Activated CD4-positive, alpha-beta T cell treated with anti-CD3 and anti-CD28 coated beads for 1 hour (primary cell): ENCODE results near the gene RTKN2.
A peak's percentile ranks its signal among the peaks of the same experiment; 100 is the strongest.
"Not testable (repeated sequence)": the region's sequence is repeated elsewhere in the genome, so short reads cannot be mapped to it uniquely, and the experiment has no call there.

Experiments
- DNase-seq: peaks from one replicate; pipeline ENCODE4 v3.0.0-alpha.2; 2020

Gene RTKN2

GRCh38 chr10:62268399-62269114 lies at the start of gene RTKN2:
Gene RTKN2 (minus strand): TSS chr10:62268844. CDS start chr10:62268610, 234 bp downstream.
- DNase-seq, result peak; percentile 44

GRCh38 chr10:62317257-62317656 lies 48.6 kb upstream of the RTKN2 start:
- DNase-seq, result no peak

GRCh38 chr10:62309254-62309653 lies 40.6 kb upstream of the RTKN2 start:
- DNase-seq, result no peak

DNA sequence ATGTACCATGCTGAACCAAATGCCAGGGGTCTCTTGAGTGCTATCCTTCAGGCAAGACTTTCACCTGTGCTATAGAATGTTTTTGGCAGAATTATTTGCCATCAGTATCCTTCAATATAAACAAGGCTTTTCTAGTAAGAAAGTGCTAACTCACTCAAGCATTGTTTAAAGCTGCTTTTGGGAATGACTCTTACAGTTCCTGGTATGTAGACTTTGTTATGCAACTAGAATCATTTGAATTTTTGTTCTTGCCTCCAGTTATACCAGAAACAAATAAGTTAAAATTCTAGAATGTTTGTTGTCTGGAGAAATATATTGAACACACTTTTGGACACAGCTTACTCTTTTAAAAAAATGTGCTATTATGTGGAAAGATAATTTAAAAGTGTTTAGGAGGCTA lies 39.5 kb upstream of the RTKN2 start:
- no peak for DNase-seq

DNA sequence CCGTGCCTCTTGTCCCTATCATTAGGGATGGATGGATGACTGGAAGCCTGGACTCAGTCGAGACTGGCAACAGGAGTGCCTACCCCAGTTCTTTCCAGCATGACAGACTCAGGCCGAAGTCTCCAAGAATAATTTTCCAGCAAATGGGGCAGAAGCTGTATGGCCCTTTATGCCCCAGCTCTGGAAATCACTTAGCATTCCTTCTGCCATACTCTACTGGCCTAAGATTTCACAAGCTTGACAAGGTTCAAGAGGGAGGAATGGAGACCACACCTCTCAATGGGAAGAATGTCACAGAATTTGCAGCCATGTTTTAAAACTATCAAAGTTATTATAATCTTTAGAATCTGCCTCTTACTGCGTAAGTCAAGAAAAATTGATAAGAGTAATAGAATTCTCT lies 39.0 kb upstream of the RTKN2 start:
- DNase-seq, result no peak

GRCh38 chr10:62306663-62307062 lies 38.0 kb upstream of the RTKN2 start:
- no peak for DNase-seq

- no peak for DNase-seq
Measured at GRCh38 chr10:62305813-62306212, 37.2 kb upstream of the RTKN2 start.

DNA sequence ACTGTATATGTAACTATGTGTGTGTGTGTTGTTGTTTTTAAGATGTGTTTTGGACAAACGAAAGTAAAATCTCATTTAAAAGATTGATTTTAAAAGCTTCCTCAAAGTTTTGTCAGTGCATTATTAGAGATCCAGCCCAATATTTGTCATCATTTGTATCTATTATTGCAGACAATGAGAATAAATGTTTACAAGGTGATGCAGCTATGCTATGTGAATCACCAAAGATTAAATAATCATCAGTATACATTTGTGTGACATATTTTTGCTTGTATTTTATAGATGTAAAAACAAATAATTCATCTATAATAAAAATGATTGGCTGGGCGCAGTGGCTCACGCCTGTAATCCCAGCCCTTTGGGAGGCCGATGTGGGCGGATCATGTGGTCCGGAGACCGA lies 35.3 kb upstream of the RTKN2 start:
- no peak for DNase-seq

DNA sequence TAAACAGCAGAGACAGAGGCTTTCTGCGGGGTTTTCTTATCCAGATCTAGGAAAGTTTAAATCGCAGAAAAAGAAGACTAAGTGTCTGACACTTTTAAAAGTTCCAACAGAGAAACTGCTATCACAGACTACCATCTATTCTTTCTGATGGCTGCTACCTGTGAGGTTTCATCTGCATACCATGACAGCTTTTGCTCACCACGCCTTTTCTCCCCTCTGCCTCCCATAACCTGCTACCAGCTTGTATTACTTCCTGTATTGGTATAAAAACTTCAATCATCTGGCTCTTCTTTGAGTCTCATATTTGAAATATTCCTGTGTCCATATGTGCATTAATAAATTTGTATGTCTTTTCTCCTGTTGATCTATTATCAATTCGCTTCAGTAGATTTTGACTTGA lies 34.1 kb upstream of the RTKN2 start:
- DNase-seq, result no peak

DNA sequence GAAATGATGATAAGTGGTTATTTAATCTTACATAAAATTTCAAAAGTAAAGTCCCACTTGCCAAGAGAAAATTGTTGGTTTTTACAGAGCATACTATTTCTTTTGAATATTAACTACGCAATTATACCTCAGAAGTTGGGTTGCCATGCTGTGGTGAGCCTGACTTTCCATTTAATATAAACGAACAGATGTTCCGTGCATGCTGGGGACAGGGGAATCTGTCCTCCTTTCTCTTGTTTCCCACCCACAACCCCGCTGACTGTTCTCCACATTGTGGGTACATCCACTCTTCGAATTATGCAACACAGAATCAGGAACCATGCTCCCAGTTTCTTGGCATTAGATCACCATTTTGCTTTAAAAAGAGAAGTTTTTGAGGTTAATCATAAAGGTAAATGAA lies 29.2 kb upstream of the RTKN2 start:
- no peak for DNase-seq

DNA sequence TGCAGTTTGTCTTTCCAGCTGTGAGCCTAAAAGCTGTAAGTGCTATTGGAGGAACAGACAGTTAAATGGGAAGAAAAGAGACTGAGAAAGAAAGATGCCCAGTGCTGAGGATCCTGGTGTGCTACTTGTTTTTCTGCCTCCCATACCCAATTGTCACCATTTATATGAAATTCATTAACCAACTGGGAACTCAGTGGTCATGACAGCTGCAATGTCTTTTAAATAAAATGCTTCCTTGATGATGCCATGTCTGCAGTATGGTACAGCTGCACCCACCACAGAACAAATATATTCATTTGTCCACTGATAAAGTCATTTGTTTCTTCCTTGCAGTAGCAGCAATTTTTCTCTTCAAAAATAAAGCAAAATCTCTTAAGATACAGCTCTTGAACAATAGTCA lies 15.6 kb upstream of the RTKN2 start:
- no peak for DNase-seq

- not testable (repeated sequence) for DNase-seq
Measured at GRCh38 chr10:62281348-62281747, 12.7 kb upstream of the RTKN2 start.

GRCh38 chr10:62280392-62280791 lies 11.7 kb upstream of the RTKN2 start:
- DNase-seq, result not testable (repeated sequence)

- no peak for DNase-seq
Measured at GRCh38 chr10:62278441-62278910, 9.8 kb upstream of the RTKN2 start.

GRCh38 chr10:62277971-62278370 lies 9.3 kb upstream of the RTKN2 start:
- no peak for DNase-seq

DNA sequence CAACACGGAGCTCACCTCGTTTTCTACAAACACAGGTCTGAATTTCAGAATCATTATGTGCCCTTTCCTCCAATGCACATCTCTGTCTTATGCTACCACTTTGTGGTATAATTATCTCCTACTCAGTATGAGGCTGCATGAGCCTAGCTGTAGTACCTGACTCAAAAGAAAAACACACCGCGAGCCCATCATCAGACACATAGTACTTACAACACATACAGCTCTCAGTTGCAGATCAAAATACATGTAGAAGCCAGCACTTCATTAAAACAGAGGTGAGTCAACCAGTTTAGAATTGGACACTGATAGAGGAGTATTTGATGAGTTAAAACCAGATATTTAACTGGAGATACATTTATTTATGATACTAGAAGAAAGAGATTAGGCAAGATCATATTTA lies 1.4 kb upstream of the RTKN2 start:
- DNase-seq, result no peak

DNA sequence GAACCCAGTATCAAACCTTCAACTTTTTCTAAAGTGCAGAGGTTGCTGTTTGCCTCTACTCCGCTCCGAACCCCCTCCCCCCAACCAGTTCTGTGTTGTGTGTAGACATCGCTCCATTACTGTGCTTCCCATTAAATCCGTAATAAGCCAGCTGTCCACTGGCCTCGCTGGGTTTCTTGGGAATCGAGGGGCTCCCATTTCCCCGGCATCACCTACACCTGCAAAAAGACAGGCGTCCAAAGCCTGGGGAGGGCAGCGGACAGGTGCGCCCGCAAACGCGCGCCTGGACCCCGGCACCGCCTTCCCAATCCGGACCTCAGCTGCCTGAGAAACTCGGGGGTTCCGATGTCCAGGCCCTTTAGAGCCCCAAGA lies 631 bp downstream of the RTKN2 start:
- DNase-seq, result no peak

GRCh38 chr10:62266611-62267010 lies 2.0 kb downstream of the RTKN2 start:
- DNase-seq, result no peak

- no peak for DNase-seq
Measured at GRCh38 chr10:62266147-62266546, 2.5 kb downstream of the RTKN2 start.

DNA sequence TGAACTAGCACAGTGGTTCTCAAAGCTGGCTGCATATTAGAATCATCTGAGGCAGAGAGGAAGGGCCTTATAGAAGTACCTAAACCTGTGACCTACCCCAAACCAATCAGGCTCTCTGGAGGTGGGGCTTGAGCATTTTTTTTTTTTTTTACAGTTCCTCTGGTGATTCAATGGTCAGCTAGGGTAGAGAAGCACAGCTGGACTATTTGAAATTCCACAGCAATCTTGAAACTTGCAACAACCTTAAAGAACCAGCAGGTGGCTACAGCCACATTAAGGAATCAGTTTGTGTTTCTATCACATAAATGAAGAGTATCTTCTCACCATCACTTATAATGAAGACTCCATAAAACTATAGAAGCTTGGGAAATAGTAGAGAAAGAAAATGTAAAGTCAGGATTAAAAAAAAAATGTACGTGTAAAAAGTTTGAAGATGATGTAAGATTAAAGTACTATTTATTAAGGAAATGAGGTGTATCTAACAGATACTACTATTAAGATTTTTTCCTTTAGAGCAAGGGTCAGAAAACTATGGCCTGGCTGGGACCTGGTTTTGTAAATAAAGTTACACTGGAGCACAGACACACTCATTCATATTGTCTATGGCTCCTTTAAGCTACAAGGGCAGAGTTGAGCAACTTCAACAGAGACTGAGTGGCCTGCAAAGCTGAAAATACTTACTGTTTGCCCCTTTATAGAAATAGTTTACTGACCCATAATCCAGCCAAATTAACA lies 3.8 kb downstream of the RTKN2 start:
- DNase-seq, result no peak

DNA sequence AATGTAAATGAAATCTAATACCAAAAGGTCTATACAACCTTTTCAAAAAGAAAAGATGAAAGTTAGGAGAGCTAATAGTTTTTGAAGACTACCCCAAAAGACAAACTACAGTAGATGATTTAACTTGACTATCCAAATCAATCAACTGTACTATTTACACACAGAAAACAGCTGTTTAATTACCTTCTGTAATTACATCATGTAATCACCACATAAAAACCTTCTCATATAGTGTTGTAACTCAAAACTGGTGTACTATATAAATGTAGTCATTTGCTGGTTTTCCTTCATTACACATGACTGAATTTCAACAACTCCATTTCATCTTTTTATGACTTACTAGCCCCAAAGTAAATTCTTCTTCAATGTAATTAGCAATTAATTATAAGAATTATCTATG lies 4.5 kb downstream of the RTKN2 start:
- DNase-seq, result no peak

GRCh38 chr10:62261666-62262065 lies 7.0 kb downstream of the RTKN2 start:
- no peak for DNase-seq

DNA sequence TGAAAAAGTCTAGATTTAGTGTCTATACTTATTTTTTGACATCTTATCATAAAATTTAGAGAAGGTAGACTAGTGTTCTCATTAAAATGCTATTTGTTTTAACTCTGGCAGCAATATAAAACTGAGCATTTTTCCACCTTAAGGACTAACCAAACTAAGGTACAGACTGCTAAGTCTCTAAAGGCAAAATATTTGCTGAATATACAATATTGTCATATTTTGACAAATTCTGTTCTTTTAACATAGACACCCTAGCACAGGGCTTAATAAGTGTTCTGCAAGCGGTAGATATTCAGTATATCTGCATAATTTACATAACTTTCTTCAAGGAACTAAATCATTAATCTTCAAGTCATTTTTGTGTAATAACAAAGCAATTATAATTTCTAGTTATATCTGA lies 8.6 kb downstream of the RTKN2 start:
- DNase-seq, result no peak

DNA sequence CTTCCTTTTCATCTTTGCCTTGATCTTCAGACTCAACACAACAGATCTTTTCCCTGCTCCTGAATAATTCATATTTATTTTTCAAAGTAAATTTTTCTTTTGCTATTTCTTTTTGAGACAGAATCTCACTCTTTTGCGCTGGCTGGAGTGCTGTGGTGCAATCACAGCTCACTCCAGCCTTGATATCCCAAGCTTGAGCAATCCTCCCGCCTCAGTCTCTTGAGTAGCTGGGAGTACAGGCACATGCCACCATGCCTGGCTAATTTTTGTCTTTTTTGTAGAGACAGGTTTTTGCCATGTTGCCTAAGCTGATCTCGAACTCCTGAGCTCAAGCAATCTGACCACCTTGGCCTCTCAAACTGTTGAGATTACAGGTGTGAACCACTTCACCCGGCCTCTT lies 9.2 kb downstream of the RTKN2 start:
- no peak for DNase-seq

DNA sequence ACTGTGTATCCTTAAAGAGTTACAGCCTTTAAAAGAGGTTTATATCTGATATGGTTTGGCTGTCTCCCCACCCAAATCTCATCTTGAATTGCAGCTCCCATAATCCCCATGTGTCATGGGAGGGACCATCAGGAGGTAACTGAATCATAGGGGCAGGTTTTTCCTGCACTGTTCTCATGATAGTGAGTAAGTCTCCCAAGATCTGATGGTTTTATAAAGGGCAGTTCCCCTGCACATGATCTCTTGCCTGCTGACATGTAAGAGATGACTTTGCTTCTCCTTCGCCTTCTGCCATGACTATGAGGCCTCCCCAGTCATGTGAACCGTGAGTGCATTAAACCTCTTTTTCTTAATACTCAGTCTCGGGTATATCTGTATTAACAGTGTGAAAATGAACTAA lies 9.7 kb downstream of the RTKN2 start:
- no peak for DNase-seq
